HepG2 (cell line): ENCODE data around the gene KCNQ2. TPM values are rescaled to one million over a fixed set of nuclear protein-coding genes. Genes with fewer than 3 reads are reported as not detected.

Source experiments
- ARID2 ChIP-seq: sonication (generic); formaldehyde crosslinking; IDR thresholded peaks from 2 replicates; pipeline ENCODE4 v1.8.1; 2022; ENCODE audit warnings: mild to moderate bottlenecking, missing genetic modification reagents, borderline replicate concordance
- CBX5 ChIP-seq: sonication (generic); formaldehyde crosslinking; IDR thresholded peaks from 2 replicates; pipeline ENCODE4 v1.4.0; 2020; ENCODE audit warnings: missing genetic modification reagents, borderline replicate concordance
- CEBPZ ChIP-seq: IDR thresholded peaks from 2 replicates; pipeline ENCODE4 v1.6.1; 2012; ENCODE audit warnings: low read length, improper control_type of control experiment
- ELF1 ChIP-seq: sonication (generic); formaldehyde crosslinking; IDR thresholded peaks from 2 replicates; pipeline ENCODE4 v1.4.0; 2020; ENCODE audit warnings: missing genetic modification reagents
- HBP1 ChIP-seq: IDR thresholded peaks from 2 replicates; pipeline ENCODE4 v1.6.1; 2016; ENCODE audit warnings: low read depth, control low read depth
- MAX ChIP-seq: IDR thresholded peaks from 2 replicates; pipeline ENCODE4 v1.6.1; 2012; ENCODE audit warnings: inconsistent platforms
- MEF2D ChIP-seq: sonication (generic); formaldehyde crosslinking; IDR thresholded peaks from 2 replicates; pipeline ENCODE4 v1.5.1; 2020; ENCODE audit warnings: mild to moderate bottlenecking, missing genetic modification reagents
- TBX3 ChIP-seq: fragments of 450-650 bp; IDR thresholded peaks from 2 replicates; pipeline ENCODE4 v1.6.1; 2017; ENCODE audit warnings: antibody characterized with exemption, mild to moderate bottlenecking, inconsistent platforms, borderline replicate concordance
- TIGD3 ChIP-seq: sonication (generic); formaldehyde crosslinking; IDR thresholded peaks from 2 replicates; pipeline ENCODE4 v1.5.1; 2020; ENCODE audit warnings: mild to moderate bottlenecking, missing genetic modification reagents, borderline replicate concordance
- U2AF2 ChIP-seq: fragments of 200-400 bp; formaldehyde crosslinking; IDR thresholded peaks from 2 replicates; pipeline ENCODE4 v1.6.1; 2017; ENCODE audit warnings: low read depth, mild to moderate bottlenecking, low read length
- UBTF ChIP-seq: sonication (generic); formaldehyde crosslinking; IDR thresholded peaks from 2 replicates; pipeline ENCODE4 v1.4.0; 2020; ENCODE audit warnings: mild to moderate bottlenecking, missing genetic modification reagents
- ZNF605 ChIP-seq: sonication (generic); formaldehyde crosslinking; IDR thresholded peaks from 2 replicates; pipeline ENCODE4 v1.8.0; 2022; ENCODE audit warnings: mild to moderate bottlenecking, missing genetic modification reagents
- polyA plus RNA-seq, 8 experiments: library from polyadenylated mRNA; depleted of rRNA in 3 of 8; stranded (reverse) in 7 of 8; unstranded in 1 of 8; fragments of >200 nt; fragmentation: Illumina TruSeq in 4 of 8; extraction: Trizol in 4 of 8; gene quantifications; 2 replicates each; pipeline versions ENCODE4 v1.2.1 to v1.2.3, GENCODE V29; 2011 to 2016; ENCODE audit warnings: low read depth in 4 of 8, missing spikeins in 1 of 8, mixed read lengths in 1 of 8; ENCODE audit not compliant: insufficient read depth in 1 of 8
- total RNA-seq, 5 experiments: library from RNA; depleted of rRNA; stranded (reverse); fragments of >200 nt; fragmentation: Illumina TruSeq; extraction: Trizol; gene quantifications; 2 replicates each; pipeline ENCODE4 v1.2.3, GENCODE V29; 2016; ENCODE audit warnings: low read depth in 1 of 5
- TF ChIP-seq, protein P1 (sequence below): IDR thresholded peaks from 2 replicates; pipeline ENCODE4 v1.6.1; 2016; ENCODE audit warnings: missing compliant biosample characterization, missing genetic modification reagents, borderline replicate concordance
- TF ChIP-seq, protein P2 (sequence below): sonication (generic); formaldehyde crosslinking; IDR thresholded peaks from 2 replicates; pipeline ENCODE4 v1.8.1; 2023; ENCODE audit warnings: mild to moderate bottlenecking, missing genetic modification reagents
- TF ChIP-seq, protein P3 (sequence below): sonication (generic); formaldehyde crosslinking; IDR thresholded peaks from 2 replicates; pipeline ENCODE4 v1.5.1; 2020; ENCODE audit warnings: missing genetic modification reagents, mild to moderate bottlenecking, borderline replicate concordance

KCNQ2 gene
- total and polyA plus RNA-seq, 2 of the 13 experiments (the other 11 are each of a cell fraction or from before 2014, with no cell fraction given) = not detected

- TF ChIP-seq CBX5 (CRISPR knock-in tag) = no peak
- TF ChIP-seq ZNF605 (CRISPR knock-in tag) = no peak
- TF ChIP-seq, protein P1, sequence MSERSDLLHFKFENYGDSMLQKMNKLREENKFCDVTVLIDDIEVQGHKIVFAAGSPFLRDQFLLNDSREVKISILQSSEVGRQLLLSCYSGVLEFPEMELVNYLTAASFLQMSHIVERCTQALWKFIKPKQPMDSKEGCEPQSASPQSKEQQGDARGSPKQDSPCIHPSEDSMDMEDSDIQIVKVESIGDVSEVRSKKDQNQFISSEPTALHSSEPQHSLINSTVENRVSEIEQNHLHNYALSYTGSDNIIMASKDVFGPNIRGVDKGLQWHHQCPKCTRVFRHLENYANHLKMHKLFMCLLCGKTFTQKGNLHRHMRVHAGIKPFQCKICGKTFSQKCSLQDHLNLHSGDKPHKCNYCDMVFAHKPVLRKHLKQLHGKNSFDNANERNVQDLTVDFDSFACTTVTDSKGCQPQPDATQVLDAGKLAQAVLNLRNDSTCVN (CRISPR knock-in tag) = 0 out of 2 replicates have a peak, but pooled peaks have one; percentile 47
- TF ChIP-seq TBX3 = no peak
- TF ChIP-seq TIGD3 = 0 out of 2 replicates have a peak, but pooled peaks have one; percentile 45
- TF ChIP-seq U2AF2 = no peak
- no peak for TF ChIP-seq MAX
- TF ChIP-seq, protein P2, sequence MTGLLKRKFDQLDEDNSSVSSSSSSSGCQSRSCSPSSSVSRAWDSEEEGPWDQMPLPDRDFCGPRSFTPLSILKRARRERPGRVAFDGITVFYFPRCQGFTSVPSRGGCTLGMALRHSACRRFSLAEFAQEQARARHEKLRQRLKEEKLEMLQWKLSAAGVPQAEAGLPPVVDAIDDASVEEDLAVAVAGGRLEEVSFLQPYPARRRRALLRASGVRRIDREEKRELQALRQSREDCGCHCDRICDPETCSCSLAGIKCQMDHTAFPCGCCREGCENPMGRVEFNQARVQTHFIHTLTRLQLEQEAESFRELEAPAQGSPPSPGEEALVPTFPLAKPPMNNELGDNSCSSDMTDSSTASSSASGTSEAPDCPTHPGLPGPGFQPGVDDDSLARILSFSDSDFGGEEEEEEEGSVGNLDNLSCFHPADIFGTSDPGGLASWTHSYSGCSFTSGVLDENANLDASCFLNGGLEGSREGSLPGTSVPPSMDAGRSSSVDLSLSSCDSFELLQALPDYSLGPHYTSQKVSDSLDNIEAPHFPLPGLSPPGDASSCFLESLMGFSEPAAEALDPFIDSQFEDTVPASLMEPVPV (CRISPR knock-in tag) = no peak
- TF ChIP-seq HBP1 = 0 out of 2 replicates have a peak, but pooled peaks have one; percentile 62
- no peak for TF ChIP-seq UBTF (CRISPR knock-in tag)
- 0 out of 2 replicates have a peak, but pooled peaks have one; percentile 41 for TF ChIP-seq MEF2D (CRISPR knock-in tag)
- TF ChIP-seq, protein P3, sequence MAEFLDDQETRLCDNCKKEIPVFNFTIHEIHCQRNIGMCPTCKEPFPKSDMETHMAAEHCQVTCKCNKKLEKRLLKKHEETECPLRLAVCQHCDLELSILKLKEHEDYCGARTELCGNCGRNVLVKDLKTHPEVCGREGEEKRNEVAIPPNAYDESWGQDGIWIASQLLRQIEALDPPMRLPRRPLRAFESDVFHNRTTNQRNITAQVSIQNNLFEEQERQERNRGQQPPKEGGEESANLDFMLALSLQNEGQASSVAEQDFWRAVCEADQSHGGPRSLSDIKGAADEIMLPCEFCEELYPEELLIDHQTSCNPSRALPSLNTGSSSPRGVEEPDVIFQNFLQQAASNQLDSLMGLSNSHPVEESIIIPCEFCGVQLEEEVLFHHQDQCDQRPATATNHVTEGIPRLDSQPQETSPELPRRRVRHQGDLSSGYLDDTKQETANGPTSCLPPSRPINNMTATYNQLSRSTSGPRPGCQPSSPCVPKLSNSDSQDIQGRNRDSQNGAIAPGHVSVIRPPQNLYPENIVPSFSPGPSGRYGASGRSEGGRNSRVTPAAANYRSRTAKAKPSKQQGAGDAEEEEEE (CRISPR knock-in tag) = no peak
- TF ChIP-seq CEBPZ = no peak
- no peak for TF ChIP-seq ELF1
- TF ChIP-seq ARID2 = no peak
These were observed 93.8 kb downstream of the KCNQ2 start (continued) for GRCh38 chr20:63378626-63379025.
